ENCODE results near the gene UBA1.

The UBA1 gene

DNA sequence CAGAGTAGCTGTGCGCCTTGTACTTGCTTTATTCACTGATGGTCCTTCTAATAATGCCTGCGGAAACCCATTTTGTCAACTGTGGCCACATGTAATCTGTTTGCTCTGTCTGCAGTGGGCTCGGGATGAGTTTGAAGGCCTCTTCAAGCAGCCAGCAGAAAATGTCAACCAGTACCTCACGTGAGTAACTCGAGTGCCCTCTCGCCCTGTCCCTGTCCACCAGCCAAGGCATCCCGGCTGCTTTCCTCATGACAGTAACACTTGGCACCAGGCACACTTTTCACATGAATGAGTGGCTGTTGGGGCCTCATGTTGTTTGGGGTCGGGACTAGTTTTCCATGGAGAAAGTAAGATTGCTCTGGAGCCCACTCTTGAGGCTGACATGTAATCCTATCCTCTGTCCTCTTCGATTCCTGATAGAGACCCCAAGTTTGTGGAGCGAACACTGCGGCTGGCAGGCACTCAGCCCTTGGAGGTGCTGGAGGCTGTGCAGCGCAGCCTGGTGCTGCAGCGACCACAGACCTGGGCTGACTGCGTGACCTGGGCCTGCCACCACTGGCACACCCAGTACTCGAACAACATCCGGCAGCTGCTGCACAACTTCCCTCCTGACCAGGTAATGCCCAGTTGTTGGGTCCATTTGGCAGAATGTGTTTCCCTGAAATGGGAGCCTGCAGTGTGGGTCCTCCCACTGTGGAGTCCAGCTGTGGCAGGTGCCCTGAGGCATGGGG, 16.0 kb downstream of the UBA1 start:
- no peak for DNase-seq
- Histone ChIP-seq H3K27me3 (no peaks in the 10 kb centered on the region), H3K4me1 (no peaks in the 10 kb centered on the region), H3K4me3 (ENCODE audit: low read depth, low read length) (no peak overlapping the region), H3K9me3 (no peaks in the 10 kb centered on the region), H3K36me3 (peaks cover 83% of the 10 kb centered on the region)
- TF ChIP-seq, protein P1, sequence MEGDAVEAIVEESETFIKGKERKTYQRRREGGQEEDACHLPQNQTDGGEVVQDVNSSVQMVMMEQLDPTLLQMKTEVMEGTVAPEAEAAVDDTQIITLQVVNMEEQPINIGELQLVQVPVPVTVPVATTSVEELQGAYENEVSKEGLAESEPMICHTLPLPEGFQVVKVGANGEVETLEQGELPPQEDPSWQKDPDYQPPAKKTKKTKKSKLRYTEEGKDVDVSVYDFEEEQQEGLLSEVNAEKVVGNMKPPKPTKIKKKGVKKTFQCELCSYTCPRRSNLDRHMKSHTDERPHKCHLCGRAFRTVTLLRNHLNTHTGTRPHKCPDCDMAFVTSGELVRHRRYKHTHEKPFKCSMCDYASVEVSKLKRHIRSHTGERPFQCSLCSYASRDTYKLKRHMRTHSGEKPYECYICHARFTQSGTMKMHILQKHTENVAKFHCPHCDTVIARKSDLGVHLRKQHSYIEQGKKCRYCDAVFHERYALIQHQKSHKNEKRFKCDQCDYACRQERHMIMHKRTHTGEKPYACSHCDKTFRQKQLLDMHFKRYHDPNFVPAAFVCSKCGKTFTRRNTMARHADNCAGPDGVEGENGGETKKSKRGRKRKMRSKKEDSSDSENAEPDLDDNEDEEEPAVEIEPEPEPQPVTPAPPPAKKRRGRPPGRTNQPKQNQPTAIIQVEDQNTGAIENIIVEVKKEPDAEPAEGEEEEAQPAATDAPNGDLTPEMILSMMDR (IDR thresholded peaks at IDR 0.05; ENCODE audit: low read depth, low read length) = no peak

DNA sequence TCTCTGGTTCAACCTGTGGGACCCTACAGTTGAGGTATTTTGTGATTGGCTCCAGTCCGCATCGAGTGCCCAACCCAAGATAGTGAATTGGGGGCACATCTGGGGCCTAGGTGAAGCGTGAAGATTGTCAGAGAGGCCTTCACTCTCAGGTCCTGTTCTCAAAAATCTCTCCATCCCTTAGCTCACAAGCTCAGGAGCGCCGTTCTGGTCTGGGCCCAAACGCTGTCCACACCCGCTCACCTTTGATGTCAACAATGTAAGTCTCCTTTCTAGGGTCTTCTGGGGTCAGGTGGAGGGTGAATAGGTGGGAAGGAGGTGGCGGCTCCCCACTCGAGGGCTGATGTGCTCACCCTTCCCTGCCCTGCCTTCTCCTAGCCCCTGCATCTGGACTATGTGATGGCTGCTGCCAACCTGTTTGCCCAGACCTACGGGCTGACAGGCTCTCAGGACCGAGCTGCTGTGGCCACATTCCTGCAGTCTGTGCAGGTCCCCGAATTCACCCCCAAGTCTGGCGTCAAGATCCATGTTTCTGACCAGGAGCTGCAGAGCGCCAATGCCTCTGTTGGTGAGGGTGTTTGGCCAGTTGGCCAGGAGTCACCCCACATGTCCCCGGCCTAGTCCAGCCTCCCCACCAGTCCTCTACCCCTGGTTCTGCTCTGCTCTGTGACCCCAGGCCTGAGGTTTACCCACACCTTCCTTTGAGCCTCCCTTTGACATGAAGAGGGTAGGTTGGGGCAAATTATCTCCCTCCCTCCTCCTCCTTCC, 17.2 kb downstream of the UBA1 start:
- Histone ChIP-seq H3K4me3 (ENCODE audit: low read depth, low read length) (no peak overlapping the region), H3K36me3 (peaks cover 77% of the 10 kb centered on the region), H3K27me3 (no peaks in the 10 kb centered on the region), H3K4me1 (no peaks in the 10 kb centered on the region), H3K9me3 (no peaks in the 10 kb centered on the region)
- DNase-seq = no peak
- TF ChIP-seq, protein P1 (IDR thresholded peaks at IDR 0.05; ENCODE audit: low read depth, low read length) = no peak

DNA sequence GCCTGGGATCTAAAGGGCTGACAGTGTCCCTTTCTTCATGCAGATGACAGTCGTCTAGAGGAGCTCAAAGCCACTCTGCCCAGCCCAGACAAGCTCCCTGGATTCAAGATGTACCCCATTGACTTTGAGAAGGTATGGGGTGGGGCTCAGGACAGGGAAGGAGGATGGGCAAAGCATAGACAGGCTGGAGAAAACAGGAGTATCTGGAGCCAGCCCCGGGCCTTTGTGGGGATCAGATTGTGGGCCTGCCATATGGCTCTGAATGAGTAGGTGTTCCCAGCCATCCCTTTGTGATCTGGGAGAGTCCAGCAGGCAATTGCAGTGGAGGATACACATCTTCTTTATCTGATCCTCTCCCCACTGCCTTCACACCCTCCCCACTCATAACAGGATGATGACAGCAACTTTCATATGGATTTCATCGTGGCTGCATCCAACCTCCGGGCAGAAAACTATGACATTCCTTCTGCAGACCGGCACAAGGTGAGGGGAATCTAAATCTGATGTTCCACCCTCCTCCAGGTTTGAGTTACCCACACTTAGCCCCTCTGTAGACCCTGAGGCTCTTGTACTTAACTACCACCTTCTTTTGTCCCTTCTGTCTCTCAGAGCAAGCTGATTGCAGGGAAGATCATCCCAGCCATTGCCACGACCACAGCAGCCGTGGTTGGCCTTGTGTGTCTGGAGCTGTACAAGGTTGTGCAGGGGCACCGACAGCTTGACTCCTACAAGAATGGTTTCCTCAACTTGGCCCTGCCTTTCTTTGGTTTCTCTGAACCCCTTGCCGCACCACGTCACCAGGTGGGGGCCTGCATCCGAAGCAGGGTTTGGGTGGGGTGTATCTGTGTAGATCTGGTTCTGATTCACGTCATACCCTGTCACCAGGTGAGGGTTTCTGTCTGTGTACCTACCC, 19.0 kb downstream of the UBA1 start:
- H3K36me3 ChIP-seq = peaks cover 66% of the 10 kb centered on the region

DNA sequence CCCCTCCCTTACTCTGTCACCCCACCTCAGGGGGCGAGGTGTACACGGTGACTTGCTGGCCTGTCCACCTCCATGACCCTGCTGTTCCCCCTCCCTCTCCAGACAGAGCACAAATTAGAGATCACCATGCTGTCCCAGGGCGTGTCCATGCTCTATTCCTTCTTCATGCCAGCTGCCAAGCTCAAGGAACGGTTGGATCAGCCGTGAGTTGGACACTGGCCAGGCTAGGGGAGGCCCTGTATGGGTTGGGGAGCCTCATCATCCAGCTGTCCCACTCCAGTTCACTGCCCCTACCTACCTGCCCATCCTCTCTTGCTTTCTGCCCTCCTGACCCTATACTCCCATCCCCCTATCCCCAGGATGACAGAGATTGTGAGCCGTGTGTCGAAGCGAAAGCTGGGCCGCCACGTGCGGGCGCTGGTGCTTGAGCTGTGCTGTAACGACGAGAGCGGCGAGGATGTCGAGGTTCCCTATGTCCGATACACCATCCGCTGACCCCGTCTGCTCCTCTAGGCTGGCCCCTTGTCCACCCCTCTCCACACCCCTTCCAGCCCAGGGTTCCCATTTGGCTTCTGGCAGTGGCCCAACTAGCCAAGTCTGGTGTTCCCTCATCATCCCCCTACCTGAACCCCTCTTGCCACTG, 20.9 kb downstream of the UBA1 start:
- no peak for DNase-seq
- no peak overlapping the region for H3K4me3 ChIP-seq (ENCODE audit: low read depth, low read length)
- no peaks in the 10 kb centered on the region for H3K27me3 ChIP-seq
- TF ChIP-seq, protein P1 (IDR thresholded peaks at IDR 0.05; ENCODE audit: low read depth, low read length) = no peak
- H3K9me3 ChIP-seq = no peaks in the 10 kb centered on the region
- H3K4me1 ChIP-seq = no peaks in the 10 kb centered on the region
- peaks cover 50% of the 10 kb centered on the region for H3K36me3 ChIP-seq

More for the DNA sequence above, 19.0 kb downstream of the UBA1 start:
- Histone ChIP-seq H3K4me1 (no peaks in the 10 kb centered on the region), H3K27me3 (no peaks in the 10 kb centered on the region), H3K4me3 (ENCODE audit: low read depth, low read length) (no peak overlapping the region), H3K9me3 (no peaks in the 10 kb centered on the region)
- DNase-seq = no peak
- TF ChIP-seq, protein P1 (IDR thresholded peaks at IDR 0.05; ENCODE audit: low read depth, low read length) = no peak

DNA sequence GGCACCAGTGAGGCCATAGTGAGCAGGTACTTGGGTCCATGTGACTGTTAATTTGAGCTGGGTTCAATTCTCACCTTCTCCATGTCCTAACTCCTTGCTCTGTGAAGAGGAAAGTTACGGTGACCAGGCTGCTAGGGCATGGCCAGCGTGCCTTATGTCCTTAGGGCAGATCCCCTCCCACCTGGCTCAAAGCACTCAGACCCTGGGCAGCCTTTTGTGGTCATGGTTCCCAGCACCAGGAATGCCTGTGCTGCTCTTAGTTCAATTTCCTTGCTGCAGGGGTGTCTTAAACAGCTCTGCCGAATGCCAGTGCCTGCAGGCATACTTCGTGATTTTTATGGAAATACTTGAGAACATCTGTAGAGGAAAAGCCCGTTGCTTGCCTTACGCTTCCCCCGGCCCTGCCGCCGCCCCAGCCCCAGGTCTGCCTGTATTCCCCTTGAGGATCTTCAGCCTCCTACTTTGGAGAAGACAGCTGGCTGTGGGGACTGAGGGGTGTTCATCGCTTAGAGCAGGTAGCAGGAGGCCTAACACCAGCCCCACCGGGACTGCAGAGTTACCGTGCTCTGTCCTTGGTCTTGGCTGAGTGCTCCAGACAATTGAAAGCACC, 21.8 kb downstream of the UBA1 start:
- no peaks in the 10 kb centered on the region for H3K9me3 ChIP-seq
- H3K27me3 ChIP-seq = no peaks in the 10 kb centered on the region
- peaks cover 42% of the 10 kb centered on the region for H3K36me3 ChIP-seq
- H3K4me1 ChIP-seq = no peaks in the 10 kb centered on the region
- H3K4me3 ChIP-seq (ENCODE audit: low read depth, low read length) = no peak overlapping the region
- DNase-seq = no peak
- TF ChIP-seq, protein P1 (IDR thresholded peaks at IDR 0.05; ENCODE audit: low read depth, low read length) = no peak

All from BE2C (cell line).